OCI-LY7 (cell line): ENCODE results near the gene HRH1. TPM values are rescaled to one million over a fixed set of nuclear protein-coding genes. Genes with fewer than 3 reads are reported as not detected.

Source experiments
- BruUV-seq: library from RNA; stranded (reverse); fragments of 400-500 nt; replicated peaks from 2 replicates; lab custom pipeline; 2021; lab: Mats Ljungman, UMichigan
- CTCF ChIA-PET: fragments of 300-600 bp; sonication (Branson Sonifier 250); formaldehyde crosslinking; loops from one replicate; lab custom pipeline; 2022; ENCODE audit warnings: antibody characterized with exemption; ENCODE audit not compliant: unreplicated experiment; lab: Charles Lee
- POLR2A ChIA-PET: fragments of 300-600 bp; sonication (Branson Sonifier 250); formaldehyde crosslinking; loops from one replicate; lab custom pipeline; 2022; ENCODE audit warnings: antibody characterized with exemption; lab: Charles Lee
- DNase-seq: peaks from one replicate; pipeline ENCODE4 v3.0.0-alpha.2; 2015; ENCODE audit warnings: low spot score
- H2AFZ ChIP-seq: fragments of 200-600 bp; sonication (generic), shearing (Covaris generic); 2 replicates; pipeline ENCODE4 v1.6.1; 2014; ENCODE audit warnings: mild to moderate bottlenecking, antibody characterized with exemption, low read length, moderate library complexity
- H3K27ac ChIP-seq: fragments of 200-600 bp; sonication (generic); 2 replicates; pipeline ENCODE4 v1.5.1; 2014; ENCODE audit warnings: mixed run types, low read depth, mild to moderate bottlenecking, moderate library complexity, low read length, inconsistent platforms; ENCODE audit not compliant: poor library complexity, severe bottlenecking
- H3K36me3 ChIP-seq: fragments of 200-600 bp; sonication (generic); 2 replicates; pipeline ENCODE4 v1.6.1; 2014; ENCODE audit warnings: mild to moderate bottlenecking, antibody characterized with exemption, low read length, moderate library complexity, mixed read lengths; ENCODE audit not compliant: insufficient read depth
- H3K4me1 ChIP-seq: fragments of 200-600 bp; sonication (generic); 2 replicates; pipeline ENCODE4 v1.5.1; 2014; ENCODE audit warnings: mild to moderate bottlenecking, low read length; ENCODE audit not compliant: insufficient read depth, poor library complexity, severe bottlenecking
- H3K4me2 ChIP-seq: fragments of 200-600 bp; sonication (generic); 2 replicates; pipeline ENCODE4 v1.6.1; 2014; ENCODE audit warnings: mild to moderate bottlenecking, low read length
- H3K4me3 ChIP-seq: fragments of 200-600 bp; sonication (generic); 2 replicates; pipeline ENCODE4 v1.5.1; 2014; ENCODE audit warnings: mild to moderate bottlenecking, low read depth, low read length; ENCODE audit not compliant: poor library complexity, severe bottlenecking
- H3K79me2 ChIP-seq: fragments of 200-600 bp; sonication (generic); 2 replicates; pipeline ENCODE4 v1.6.1; 2016; ENCODE audit warnings: low read depth, mild to moderate bottlenecking, low read length, moderate library complexity, mixed read lengths; ENCODE audit not compliant: insufficient read depth
- H3K9me2 ChIP-seq: fragments of 200-600 bp; sonication (generic); 2 replicates; pipeline ENCODE4 v1.6.1; 2016; ENCODE audit warnings: mild to moderate bottlenecking, low read length, mixed read lengths; ENCODE audit not compliant: insufficient read depth
- H3K9me3 ChIP-seq: fragments of 200-600 bp; sonication (generic); 2 replicates; pipeline ENCODE4 v1.6.1; 2014; ENCODE audit warnings: mild to moderate bottlenecking, mixed run types, low read length, mixed read lengths
- H4K20me1 ChIP-seq: fragments of 200-600 bp; sonication (generic); 2 replicates; pipeline ENCODE4 v1.6.1; 2014; ENCODE audit warnings: mild to moderate bottlenecking, antibody characterized with exemption, low read length, moderate library complexity, mixed read lengths; ENCODE audit not compliant: insufficient read depth
- CTCF ChIP-seq: fragments of 200-600 bp; sonication (generic); conservative IDR thresholded peaks from 2 replicates; pipeline ENCODE4 v1.5.1; 2014; ENCODE audit warnings: mild to moderate bottlenecking, antibody characterized with exemption, low read length, moderate library complexity, mixed read lengths
- EZH2phosphoT487 ChIP-seq: fragments of 200-600 bp; sonication (generic); IDR thresholded peaks from 2 replicates; pipeline ENCODE4 v1.6.1; 2018; ENCODE audit warnings: low read depth, borderline replicate concordance, mild to moderate bottlenecking, mixed run types, antibody characterized with exemption, low read length, moderate library complexity, mixed read lengths
- intact Hi-C: fragments of 100-400 bp; cut with micrococcal nuclease; formaldehyde crosslinking; loops from one replicate; pipeline ENCODE4 v1.10.0; 2022; ENCODE audit not compliant: unreplicated experiment
- total RNA-seq, 2 experiments: library from RNA; depleted of rRNA in 1 of 2; stranded (reverse); fragments of >200 nt in 1 of 2; shearing (Covaris generic) in 1 of 2; gene quantifications; 2 replicates each; pipeline ENCODE4 v1.2.3, GENCODE V29; 2014 to 2022

Gene HRH1
- total RNA-seq, 2 experiments from 2014 or later, result not detected

- TF ChIP-seq EZH2phosphoT487 (no peak), CTCF (no peak)
- H3K79me2 ChIP-seq, result no peaks in the 10 kb centered on the region
- no peaks in the 10 kb centered on the region for H3K4me1 ChIP-seq
- no peaks in the 10 kb centered on the region for H4K20me1 ChIP-seq
- no peaks in the 10 kb centered on the region for H3K9me2 ChIP-seq
- no peaks in the 10 kb centered on the region for H3K36me3 ChIP-seq
- CTCF ChIA-PET, result no interaction called here
- H2AFZ ChIP-seq, result no peak overlapping the region
- no TSS peak for BruUV-seq
- H3K9me3 ChIP-seq, result no peaks in the 10 kb centered on the region
- no peak overlapping the region for H3K4me3 ChIP-seq
- POLR2A ChIA-PET, result interaction anchor here (0.7 to 0.8 kb wide), 2 partner anchors 10 to 1557 kb away, joined by 3 to 4 read pairs; no protein-coding TSS in a partner anchor
- intact Hi-C loops, result no loop called here
- H3K4me2 ChIP-seq, result no peak overlapping the region
- DNase-seq, result no peak
- H3K27ac ChIP-seq, result no peak overlapping the region
Measured at GRCh38 chr3:11159421-11159904, 5.2 kb downstream of the HRH1 start.

GRCh38 chr3:11161666-11162065, 7.4 kb downstream of the HRH1 start:
- BruUV-seq, result no TSS peak
- H3K79me2 ChIP-seq, result no peaks in the 10 kb centered on the region
- H3K9me2 ChIP-seq, result no peaks in the 10 kb centered on the region
- ChIA-PET CTCF (no interaction called here), POLR2A (no interaction called here)
- H3K27ac ChIP-seq, result no peak overlapping the region
- H3K36me3 ChIP-seq, result no peaks in the 10 kb centered on the region
- no peaks in the 10 kb centered on the region for H4K20me1 ChIP-seq
- no peaks in the 10 kb centered on the region for H3K4me1 ChIP-seq
- H3K4me3 ChIP-seq, result no peak overlapping the region
- no peak overlapping the region for H3K4me2 ChIP-seq
- intact Hi-C loops, result no loop called here
- H3K9me3 ChIP-seq, result no peaks in the 10 kb centered on the region
- TF ChIP-seq EZH2phosphoT487 (no peak), CTCF (no peak)
- no peak overlapping the region for H2AFZ ChIP-seq
- no peak for DNase-seq

GRCh38 chr3:11162401-11163345, 8.4 kb downstream of the HRH1 start:
- H3K9me2 ChIP-seq, result no peaks in the 10 kb centered on the region
- BruUV-seq, result no TSS peak
- H3K27ac ChIP-seq, result no peak overlapping the region
- no peak for DNase-seq
- no peak for TF ChIP-seq CTCF
- TF ChIP-seq EZH2phosphoT487, result no peak
- H3K4me3 ChIP-seq, result no peak overlapping the region
- intact Hi-C loops, result no loop called here
- no peaks in the 10 kb centered on the region for H4K20me1 ChIP-seq
- ChIA-PET POLR2A (interaction anchor here (0.8 kb wide), 1 partner anchor 9 kb away, joined by 3 read pairs; no protein-coding TSS in a partner anchor), CTCF (no interaction called here)
- H3K4me1 ChIP-seq, result no peaks in the 10 kb centered on the region
- no peak overlapping the region for H2AFZ ChIP-seq
- no peaks in the 10 kb centered on the region for H3K9me3 ChIP-seq
- H3K36me3 ChIP-seq, result no peaks in the 10 kb centered on the region
- no peak overlapping the region for H3K4me2 ChIP-seq
- no peaks in the 10 kb centered on the region for H3K79me2 ChIP-seq
